HepG2 (cell line): ENCODE measurements around the gene PIGO. TPM values are rescaled to one million over a fixed set of nuclear protein-coding genes. Genes with fewer than 3 reads are reported as not detected.

Source experiments
- MIER3 ChIP-seq: IDR thresholded peaks from 2 replicates; pipeline ENCODE4 v1.6.1; 2016; ENCODE audit warnings: missing compliant biosample characterization, borderline replicate concordance
- PAWR ChIP-seq: sonication (generic); formaldehyde crosslinking; IDR thresholded peaks from 2 replicates; pipeline ENCODE4 v1.4.0; 2020; ENCODE audit warnings: missing genetic modification reagents, mild to moderate bottlenecking, borderline replicate concordance
- PTBP1 ChIP-seq: fragments of 200-400 bp; formaldehyde crosslinking; IDR thresholded peaks from 2 replicates; pipeline ENCODE4 v1.6.1; 2018; ENCODE audit warnings: low read length, low read depth; ENCODE audit not compliant: poor library complexity, severe bottlenecking
- SP4 ChIP-seq: sonication (generic); formaldehyde crosslinking; IDR thresholded peaks from 2 replicates; pipeline ENCODE4 v1.8.1; 2023; ENCODE audit warnings: mild to moderate bottlenecking, missing genetic modification reagents
- ZNF282 ChIP-seq: fragments of 450-650 bp; IDR thresholded peaks from 2 replicates; pipeline ENCODE4 v1.6.1; 2018; ENCODE audit not compliant: partially characterized antibody
- ZNF382 ChIP-seq: sonication (generic); formaldehyde crosslinking; IDR thresholded peaks from 2 replicates; pipeline ENCODE4 v1.5.0; 2020; ENCODE audit warnings: missing genetic modification reagents, mild to moderate bottlenecking, borderline replicate concordance
- ZNF879 ChIP-seq: sonication (generic); formaldehyde crosslinking; IDR thresholded peaks from 2 replicates; pipeline ENCODE4 v1.8.1; 2023; ENCODE audit warnings: missing genetic modification reagents
- ZSCAN31 ChIP-seq: sonication (generic); formaldehyde crosslinking; IDR thresholded peaks from 2 replicates; pipeline ENCODE4 v1.5.0; 2020; ENCODE audit warnings: low read depth, mild to moderate bottlenecking, missing genetic modification reagents
- polyA plus RNA-seq, 8 experiments: library from polyadenylated mRNA; depleted of rRNA in 3 of 8; stranded (reverse) in 7 of 8; unstranded in 1 of 8; fragments of >200 nt; fragmentation: Illumina TruSeq in 4 of 8; extraction: Trizol in 4 of 8; gene quantifications; 2 replicates each; pipeline versions ENCODE4 v1.2.1 to v1.2.3, GENCODE V29; 2011 to 2016; ENCODE audit warnings: low read depth in 4 of 8, missing spikeins in 1 of 8, mixed read lengths in 1 of 8; ENCODE audit not compliant: insufficient read depth in 1 of 8
- total RNA-seq, 5 experiments: library from RNA; depleted of rRNA; stranded (reverse); fragments of >200 nt; fragmentation: Illumina TruSeq; extraction: Trizol; gene quantifications; 2 replicates each; pipeline ENCODE4 v1.2.3, GENCODE V29; 2016; ENCODE audit warnings: low read depth in 1 of 5
- TF ChIP-seq, protein P1 (sequence below), 2 experiments: sonication (generic) in 1 of 2; formaldehyde crosslinking in 1 of 2; IDR thresholded peaks; 2 replicates each; pipeline versions ENCODE4 v1.4.0 to v1.6.1; 2018 to 2020; ENCODE audit warnings: missing genetic modification reagents in 2 of 2, borderline replicate concordance in 1 of 2, low read depth in 1 of 2, mild to moderate bottlenecking in 1 of 2, missing biosample characterization in 1 of 2
- TF ChIP-seq, protein P2 (sequence below): sonication (generic); formaldehyde crosslinking; IDR thresholded peaks from 2 replicates; pipeline ENCODE4 v1.4.0; 2020; ENCODE audit warnings: missing genetic modification reagents, mild to moderate bottlenecking, borderline replicate concordance
- TF ChIP-seq, protein P3 (sequence below): sonication (generic); formaldehyde crosslinking; IDR thresholded peaks from 2 replicates; pipeline ENCODE4 v1.9.0; 2022; ENCODE audit warnings: low read depth, missing genetic modification reagents
- TF ChIP-seq, protein P4 (sequence below): sonication (generic); formaldehyde crosslinking; IDR thresholded peaks from 2 replicates; pipeline ENCODE4 v1.5.1; 2020; ENCODE audit warnings: mild to moderate bottlenecking, moderate library complexity, missing genetic modification reagents
- TF ChIP-seq, protein P5 (sequence below): sonication (generic); formaldehyde crosslinking; IDR thresholded peaks from 2 replicates; pipeline ENCODE4 v1.4.0; 2020; ENCODE audit warnings: missing genetic modification reagents

Gene PIGO
- total and polyA plus RNA-seq, 2 of the 13 experiments (the other 11 are each of a cell fraction or from before 2014, with no cell fraction given) = 20.5 to 26.2 TPM

DNA sequence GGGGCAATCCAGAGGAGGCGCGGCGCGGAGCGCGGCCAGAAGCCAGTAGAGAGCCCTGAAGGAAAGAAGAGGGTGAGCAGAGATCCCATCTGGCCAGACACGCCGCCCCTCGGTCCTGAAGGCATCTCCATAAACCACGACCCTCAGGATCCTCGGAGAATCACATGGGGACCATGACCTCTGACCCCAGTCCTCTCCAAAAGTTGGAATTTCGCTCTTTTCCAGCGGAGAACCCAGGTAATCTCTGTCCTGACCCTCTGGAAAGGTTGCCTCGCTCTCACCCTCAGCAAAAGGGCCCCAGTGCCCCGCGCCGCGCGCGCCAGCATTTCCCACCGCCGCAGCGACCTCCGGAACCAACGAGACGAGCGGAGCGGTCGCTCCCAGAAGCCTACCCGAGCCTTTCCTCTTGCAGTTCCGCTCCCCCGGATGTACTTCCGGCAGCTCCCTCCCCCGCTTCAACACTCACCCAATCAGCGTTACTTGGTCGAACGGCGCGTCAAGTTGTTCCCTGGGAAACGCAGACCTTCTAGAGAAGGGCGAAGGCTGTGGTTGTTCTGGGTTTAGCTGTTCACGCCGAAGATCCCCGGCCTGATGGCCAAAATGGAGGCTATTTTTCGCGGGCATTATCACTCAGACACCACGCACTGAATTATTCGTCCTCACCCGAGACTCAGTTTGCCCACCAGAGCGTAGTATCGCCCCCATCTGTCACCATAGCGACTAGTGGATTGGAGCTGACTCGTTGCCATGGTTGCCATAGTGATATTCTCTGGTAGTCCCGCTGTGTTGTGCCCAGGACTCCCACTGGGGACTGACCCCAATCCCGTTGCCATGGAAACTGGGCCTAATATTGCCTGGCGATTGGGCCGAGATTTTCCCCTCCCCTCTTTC lies 6.6 kb upstream of the PIGO start, which contains the start of gene STOML2 (continued):
- TF ChIP-seq, protein P1, sequence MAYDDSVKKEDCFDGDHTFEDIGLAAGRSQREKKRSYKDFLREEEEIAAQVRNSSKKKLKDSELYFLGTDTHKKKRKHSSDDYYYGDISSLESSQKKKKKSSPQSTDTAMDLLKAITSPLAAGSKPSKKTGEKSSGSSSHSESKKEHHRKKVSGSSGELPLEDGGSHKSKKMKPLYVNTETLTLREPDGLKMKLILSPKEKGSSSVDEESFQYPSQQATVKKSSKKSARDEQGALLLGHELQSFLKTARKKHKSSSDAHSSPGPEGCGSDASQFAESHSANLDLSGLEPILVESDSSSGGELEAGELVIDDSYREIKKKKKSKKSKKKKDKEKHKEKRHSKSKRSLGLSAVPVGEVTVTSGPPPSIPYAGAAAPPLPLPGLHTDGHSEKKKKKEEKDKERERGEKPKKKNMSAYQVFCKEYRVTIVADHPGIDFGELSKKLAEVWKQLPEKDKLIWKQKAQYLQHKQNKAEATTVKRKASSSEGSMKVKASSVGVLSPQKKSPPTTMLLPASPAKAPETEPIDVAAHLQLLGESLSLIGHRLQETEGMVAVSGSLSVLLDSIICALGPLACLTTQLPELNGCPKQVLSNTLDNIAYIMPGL (CRISPR knock-in tag; IDR thresholded peaks at IDR 0.05; ENCODE audit: borderline replicate concordance in 1 of 2, low read depth in 1 of 2) = peak; percentile 86 to 94; a peak in 3 of 4 replicates
- TF ChIP-seq, protein P2, sequence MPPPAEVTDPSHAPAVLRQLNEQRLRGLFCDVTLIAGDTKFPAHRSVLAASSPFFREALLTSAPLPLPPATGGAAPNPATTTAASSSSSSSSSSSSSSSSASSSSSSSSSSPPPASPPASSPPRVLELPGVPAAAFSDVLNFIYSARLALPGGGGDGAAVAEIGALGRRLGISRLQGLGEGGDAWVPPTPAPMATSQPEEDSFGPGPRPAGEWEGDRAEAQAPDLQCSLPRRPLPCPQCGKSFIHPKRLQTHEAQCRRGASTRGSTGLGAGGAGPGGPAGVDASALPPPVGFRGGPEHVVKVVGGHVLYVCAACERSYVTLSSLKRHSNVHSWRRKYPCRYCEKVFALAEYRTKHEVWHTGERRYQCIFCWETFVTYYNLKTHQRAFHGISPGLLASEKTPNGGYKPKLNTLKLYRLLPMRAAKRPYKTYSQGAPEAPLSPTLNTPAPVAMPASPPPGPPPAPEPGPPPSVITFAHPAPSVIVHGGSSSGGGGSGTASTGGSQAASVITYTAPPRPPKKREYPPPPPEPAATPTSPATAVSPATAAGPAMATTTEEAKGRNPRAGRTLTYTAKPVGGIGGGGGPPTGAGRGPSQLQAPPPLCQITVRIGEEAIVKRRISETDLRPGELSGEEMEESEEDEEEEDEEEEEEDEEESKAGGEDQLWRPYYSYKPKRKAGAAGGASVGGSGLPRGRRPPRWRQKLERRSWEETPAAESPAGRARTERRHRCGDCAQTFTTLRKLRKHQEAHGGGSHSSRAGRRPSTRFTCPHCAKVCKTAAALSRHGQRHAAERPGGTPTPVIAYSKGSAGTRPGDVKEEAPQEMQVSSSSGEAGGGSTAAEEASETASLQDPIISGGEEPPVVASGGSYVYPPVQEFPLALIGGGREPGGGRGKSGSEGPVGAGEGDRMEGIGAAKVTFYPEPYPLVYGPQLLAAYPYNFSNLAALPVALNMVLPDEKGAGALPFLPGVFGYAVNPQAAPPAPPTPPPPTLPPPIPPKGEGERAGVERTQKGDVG (CRISPR knock-in tag) = peak; percentile 67; the same call in 1 of the 2 replicates
- no peak; the same call in 1 of the 2 replicates for TF ChIP-seq ZNF879
- TF ChIP-seq, protein P3, sequence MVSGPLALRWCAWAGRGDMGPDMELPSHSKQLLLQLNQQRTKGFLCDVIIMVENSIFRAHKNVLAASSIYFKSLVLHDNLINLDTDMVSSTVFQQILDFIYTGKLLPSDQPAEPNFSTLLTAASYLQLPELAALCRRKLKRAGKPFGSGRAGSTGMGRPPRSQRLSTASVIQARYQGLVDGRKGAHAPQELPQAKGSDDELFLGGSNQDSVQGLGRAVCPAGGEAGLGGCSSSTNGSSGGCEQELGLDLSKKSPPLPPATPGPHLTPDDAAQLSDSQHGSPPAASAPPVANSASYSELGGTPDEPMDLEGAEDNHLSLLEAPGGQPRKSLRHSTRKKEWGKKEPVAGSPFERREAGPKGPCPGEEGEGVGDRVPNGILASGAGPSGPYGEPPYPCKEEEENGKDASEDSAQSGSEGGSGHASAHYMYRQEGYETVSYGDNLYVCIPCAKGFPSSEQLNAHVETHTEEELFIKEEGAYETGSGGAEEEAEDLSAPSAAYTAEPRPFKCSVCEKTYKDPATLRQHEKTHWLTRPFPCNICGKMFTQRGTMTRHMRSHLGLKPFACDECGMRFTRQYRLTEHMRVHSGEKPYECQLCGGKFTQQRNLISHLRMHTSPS (CRISPR knock-in tag) = no peak
- peak; percentile 81 for TF ChIP-seq ZSCAN31 (CRISPR knock-in tag)
- TF ChIP-seq SP4 = peak; percentile 83
- no peak for TF ChIP-seq ZNF282
- TF ChIP-seq MIER3 = peak; percentile 86
- no peak for TF ChIP-seq PAWR (CRISPR knock-in tag)
- TF ChIP-seq, protein P4, sequence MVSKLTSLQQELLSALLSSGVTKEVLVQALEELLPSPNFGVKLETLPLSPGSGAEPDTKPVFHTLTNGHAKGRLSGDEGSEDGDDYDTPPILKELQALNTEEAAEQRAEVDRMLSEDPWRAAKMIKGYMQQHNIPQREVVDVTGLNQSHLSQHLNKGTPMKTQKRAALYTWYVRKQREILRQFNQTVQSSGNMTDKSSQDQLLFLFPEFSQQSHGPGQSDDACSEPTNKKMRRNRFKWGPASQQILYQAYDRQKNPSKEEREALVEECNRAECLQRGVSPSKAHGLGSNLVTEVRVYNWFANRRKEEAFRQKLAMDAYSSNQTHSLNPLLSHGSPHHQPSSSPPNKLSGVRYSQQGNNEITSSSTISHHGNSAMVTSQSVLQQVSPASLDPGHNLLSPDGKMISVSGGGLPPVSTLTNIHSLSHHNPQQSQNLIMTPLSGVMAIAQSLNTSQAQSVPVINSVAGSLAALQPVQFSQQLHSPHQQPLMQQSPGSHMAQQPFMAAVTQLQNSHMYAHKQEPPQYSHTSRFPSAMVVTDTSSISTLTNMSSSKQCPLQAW = peak; percentile 83
- no peak for TF ChIP-seq PTBP1
- TF ChIP-seq, protein P5, sequence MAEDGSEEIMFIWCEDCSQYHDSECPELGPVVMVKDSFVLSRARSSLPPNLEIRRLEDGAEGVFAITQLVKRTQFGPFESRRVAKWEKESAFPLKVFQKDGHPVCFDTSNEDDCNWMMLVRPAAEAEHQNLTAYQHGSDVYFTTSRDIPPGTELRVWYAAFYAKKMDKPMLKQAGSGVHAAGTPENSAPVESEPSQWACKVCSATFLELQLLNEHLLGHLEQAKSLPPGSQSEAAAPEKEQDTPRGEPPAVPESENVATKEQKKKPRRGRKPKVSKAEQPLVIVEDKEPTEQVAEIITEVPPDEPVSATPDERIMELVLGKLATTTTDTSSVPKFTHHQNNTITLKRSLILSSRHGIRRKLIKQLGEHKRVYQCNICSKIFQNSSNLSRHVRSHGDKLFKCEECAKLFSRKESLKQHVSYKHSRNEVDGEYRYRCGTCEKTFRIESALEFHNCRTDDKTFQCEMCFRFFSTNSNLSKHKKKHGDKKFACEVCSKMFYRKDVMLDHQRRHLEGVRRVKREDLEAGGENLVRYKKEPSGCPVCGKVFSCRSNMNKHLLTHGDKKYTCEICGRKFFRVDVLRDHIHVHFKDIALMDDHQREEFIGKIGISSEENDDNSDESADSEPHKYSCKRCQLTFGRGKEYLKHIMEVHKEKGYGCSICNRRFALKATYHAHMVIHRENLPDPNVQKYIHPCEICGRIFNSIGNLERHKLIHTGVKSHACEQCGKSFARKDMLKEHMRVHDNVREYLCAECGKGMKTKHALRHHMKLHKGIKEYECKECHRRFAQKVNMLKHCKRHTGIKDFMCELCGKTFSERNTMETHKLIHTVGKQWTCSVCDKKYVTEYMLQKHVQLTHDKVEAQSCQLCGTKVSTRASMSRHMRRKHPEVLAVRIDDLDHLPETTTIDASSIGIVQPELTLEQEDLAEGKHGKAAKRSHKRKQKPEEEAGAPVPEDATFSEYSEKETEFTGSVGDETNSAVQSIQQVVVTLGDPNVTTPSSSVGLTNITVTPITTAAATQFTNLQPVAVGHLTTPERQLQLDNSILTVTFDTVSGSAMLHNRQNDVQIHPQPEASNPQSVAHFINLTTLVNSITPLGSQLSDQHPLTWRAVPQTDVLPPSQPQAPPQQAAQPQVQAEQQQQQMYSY (CRISPR knock-in tag) = no peak
- no peak for TF ChIP-seq ZNF382 (CRISPR knock-in tag)
